Naive thymus-derived CD4-positive, alpha-beta T cell (primary cell): ENCODE results near the gene SFTPD. TPM values are rescaled to one million over a fixed set of nuclear protein-coding genes. Genes with fewer than 3 reads are reported as not detected.

ENCODE experiments used
- ATAC-seq: fragments of 150-1000 bp; cut with Tn5 transposase; 2 replicates; pipeline ENCODE4 v1.10.0; 2021; ENCODE audit warnings: mild to moderate bottlenecking, moderate library complexity
- CTCF ChIA-PET: fragments of 350-600 bp; sonication (Branson Sonifier 250); formaldehyde crosslinking; loops from one replicate; lab custom pipeline; 2021; ENCODE audit warnings: antibody characterized with exemption; lab: Charles Lee
- POLR2A ChIA-PET: fragments of 350-600 bp; sonication (Branson Sonifier 250); formaldehyde crosslinking; loops from one replicate; lab custom pipeline; 2021; ENCODE audit warnings: antibody characterized with exemption, inconsistent platforms; lab: Charles Lee
- DNase-seq, 9 donors: peaks; one replicate each; pipeline versions ENCODE4 v3.0.0 to v3.0.0-alpha.2; 2020 to 2022; ENCODE audit warnings: mixed read lengths in 1 of 9
- H3K27ac ChIP-seq: one replicate; pipeline ENCODE4 v1.7.0; 2013; ENCODE audit warnings: mild to moderate bottlenecking, low read depth, low read length, moderate library complexity
- H3K27me3 ChIP-seq, 2 donors: one replicate each; pipeline ENCODE4 v1.7.0; 2013; ENCODE audit warnings: low read length in 2 of 2, mild to moderate bottlenecking in 2 of 2, moderate library complexity in 2 of 2; ENCODE audit not compliant: control insufficient read depth in 2 of 2, insufficient read depth in 2 of 2
- H3K36me3 ChIP-seq, 3 experiments: 1 replicate in 2 of 3; 2 replicates in 1 of 3; pipeline ENCODE4 v1.7.0; 2013; ENCODE audit warnings: low read length in 3 of 3, mild to moderate bottlenecking in 3 of 3, moderate library complexity in 1 of 3; ENCODE audit not compliant: insufficient read depth in 3 of 3, control insufficient read depth in 2 of 3
- H3K4me1 ChIP-seq, 2 donors: one replicate each; pipeline ENCODE4 v1.7.0; 2013; ENCODE audit warnings: low read length in 2 of 2, mild to moderate bottlenecking in 2 of 2, moderate library complexity in 1 of 2; ENCODE audit not compliant: control insufficient read depth in 2 of 2, insufficient read depth in 2 of 2
- H3K4me3 ChIP-seq: 2 replicates; pipeline ENCODE4 v1.7.0; 2013; ENCODE audit warnings: mild to moderate bottlenecking, low read length
- H3K9me3 ChIP-seq, 3 experiments: 1 replicate in 2 of 3; 2 replicates in 1 of 3; pipeline ENCODE4 v1.7.0; 2013; ENCODE audit warnings: low read length in 3 of 3; ENCODE audit not compliant: control insufficient read depth in 2 of 3
- H3K27ac Mint-ChIP-seq, 9 donors: one replicate each; pipeline ENCODE4 v1.8.0; 2020 to 2022; ENCODE audit warnings: mixed read lengths in 9 of 9, mild to moderate bottlenecking in 8 of 9, moderate library complexity in 5 of 9, inconsistent platforms in 2 of 9
- H3K27me3 Mint-ChIP-seq, 5 donors: one replicate each; pipeline ENCODE4 v1.8.0; 2021 to 2022; ENCODE audit warnings: mixed read lengths in 5 of 5, mild to moderate bottlenecking in 1 of 5
- H3K36me3 Mint-ChIP-seq, 5 donors: one replicate each; pipeline ENCODE4 v1.8.0; 2020 to 2022; ENCODE audit warnings: mixed read lengths in 5 of 5, mild to moderate bottlenecking in 3 of 5, inconsistent platforms in 1 of 5
- H3K4me1 Mint-ChIP-seq, 7 donors: one replicate each; pipeline ENCODE4 v1.8.0; 2020 to 2022; ENCODE audit warnings: mixed read lengths in 7 of 7, mild to moderate bottlenecking in 3 of 7, inconsistent platforms in 1 of 7
- H3K4me3 Mint-ChIP-seq, 10 donors: one replicate each; pipeline ENCODE4 v1.8.0; 2020 to 2022; ENCODE audit warnings: mild to moderate bottlenecking in 10 of 10, mixed read lengths in 10 of 10, moderate library complexity in 6 of 10, inconsistent platforms in 2 of 10
- H3K9me3 Mint-ChIP-seq, 11 donors: one replicate each; pipeline ENCODE4 v1.8.0; 2020 to 2022; ENCODE audit warnings: mixed read lengths in 11 of 11, mild to moderate bottlenecking in 4 of 11, inconsistent platforms in 1 of 11, moderate library complexity in 1 of 11
- intact Hi-C, 2 donors: fragments of 100-400 bp; cut with micrococcal nuclease; formaldehyde crosslinking; loops; one replicate each; pipeline ENCODE4 v1.15.1; 2023
- polyA plus RNA-seq, 2 donors: library from polyadenylated mRNA; unstranded; fragments of 300-500 nt; fragmentation: Illumina TruSeq; gene quantifications; one replicate each; pipeline ENCODE4 v1.2.3, GENCODE V29; 2021
- total RNA-seq, 6 experiments: library from RNA in 5 of 6; stranded (reverse) in 5 of 6; gene quantifications; 1 replicate in 5 of 6; 2 replicates in 1 of 6; pipeline ENCODE4 v1.2.3 and lab custom pipeline; 2021 to 2026

Gene SFTPD
- total and polyA plus RNA-seq, 7 experiments from 2014 or later = 0.59 TPM; not detected in 6

DNA sequence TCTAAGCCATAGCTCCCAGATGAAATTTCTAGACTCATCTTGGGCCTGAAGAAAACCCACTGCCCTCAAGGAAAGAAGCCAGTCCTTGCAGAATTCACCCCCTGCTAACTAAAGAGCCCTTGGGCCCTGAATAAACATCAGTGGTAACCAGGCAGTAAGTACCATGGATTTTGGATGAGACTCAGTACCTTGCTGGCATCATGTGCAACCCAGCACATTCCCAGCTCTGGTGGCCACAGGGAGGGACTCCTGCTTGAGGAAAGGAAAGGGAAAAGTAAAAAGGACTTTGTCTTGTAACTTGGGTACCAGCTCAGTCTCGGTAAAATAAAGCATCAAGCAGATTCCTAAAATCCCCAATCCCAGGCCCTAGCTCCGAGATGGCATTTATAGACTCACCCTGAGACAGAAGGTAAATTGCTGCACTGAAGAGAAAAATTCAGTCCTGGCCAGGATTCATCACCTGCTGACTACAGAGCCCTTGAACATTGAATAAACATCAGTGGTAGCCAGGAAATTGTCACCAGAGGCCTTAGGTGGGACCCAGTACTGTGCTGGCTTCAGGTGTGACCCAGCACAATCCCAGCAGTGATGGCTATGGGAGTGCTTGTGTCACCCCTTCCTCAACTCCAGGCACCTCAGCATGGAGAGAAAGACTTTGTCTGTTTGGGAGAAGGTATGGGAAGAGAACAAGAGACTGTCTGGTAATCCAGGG lies 31.2 kb upstream of the SFTPD start:
- peaks cover 54 to 72% (median 69%) of the 10 kb centered on the region in 5 donors for H3K27me3 Mint-ChIP-seq
- CTCF ChIA-PET = no interaction called here
- Histone ChIP-seq H3K27ac (no peak overlapping the region), H3K36me3 (no peaks in the 10 kb centered on the region), H3K4me3 (no peak overlapping the region), H3K4me1 (no peaks in the 10 kb centered on the region), H3K9me3 (peaks cover 0 to 4% (median 0%) of the 10 kb centered on the region in 3 experiments), H3K27me3 (no peaks in the 10 kb centered on the region)
- H3K36me3 Mint-ChIP-seq = peaks cover 0 to 4% (median 0%) of the 10 kb centered on the region in 5 donors
- DNase-seq (no peak), ATAC-seq (no peak)
- POLR2A ChIA-PET = no interaction called here
- H3K9me3 Mint-ChIP-seq = peaks cover 0 to 21% (median 9%) of the 10 kb centered on the region in 11 donors
- intact Hi-C loops = no loop called here
- peaks cover 5 to 12% (median 6%) of the 10 kb centered on the region in 7 donors for H3K4me1 Mint-ChIP-seq
- no peak overlapping the region for H3K27ac Mint-ChIP-seq
- H3K4me3 Mint-ChIP-seq = peak overlapping the region in 2 of 10 donors; percentile 63 to 69

- Histone ChIP-seq H3K9me3 (peaks cover 0 to 4% (median 0%) of the 10 kb centered on the region in 3 experiments), H3K27ac (no peak overlapping the region), H3K27me3 (no peaks in the 10 kb centered on the region), H3K4me3 (no peak overlapping the region), H3K36me3 (no peaks in the 10 kb centered on the region), H3K4me1 (no peaks in the 10 kb centered on the region)
- CTCF ChIA-PET = no interaction called here
- DNase-seq (no peak), ATAC-seq (no peak)
- H3K36me3 Mint-ChIP-seq = peaks cover 0 to 4% (median 0%) of the 10 kb centered on the region in 5 donors
- intact Hi-C loops = no loop called here
- peaks cover 0 to 28% (median 13%) of the 10 kb centered on the region in 11 donors for H3K9me3 Mint-ChIP-seq
- POLR2A ChIA-PET = no interaction called here
- H3K27me3 Mint-ChIP-seq = peaks cover 58 to 73% (median 67%) of the 10 kb centered on the region in 5 donors
- peak overlapping the region in 1 of 10 donors; percentile 34 for H3K4me3 Mint-ChIP-seq
- H3K4me1 Mint-ChIP-seq = peaks cover under 1 to 12% (median 6%) of the 10 kb centered on the region in 7 donors
- no peak overlapping the region for H3K27ac Mint-ChIP-seq
Measured at GRCh38 chr10:79979310-79979975, 30.5 kb upstream of the SFTPD start.

GRCh38 chr10:79976999-79977398 lies 28.1 kb upstream of the SFTPD start:
- Mint-ChIP-seq H3K27ac (no peak overlapping the region), H3K36me3 (peaks cover 0 to 4% (median 0%) of the 10 kb centered on the region in 5 donors), H3K9me3 (peaks cover 0 to 30% (median 16%) of the 10 kb centered on the region in 11 donors), H3K4me3 (no peak overlapping the region), H3K27me3 (peaks cover 51 to 74% (median 68%) of the 10 kb centered on the region in 5 donors), H3K4me1 (peaks cover 0 to 9% (median 6%) of the 10 kb centered on the region in 7 donors)
- ChIA-PET POLR2A (no interaction called here), CTCF (no interaction called here)
- Histone ChIP-seq H3K9me3 (peaks cover 0 to 4% (median 0%) of the 10 kb centered on the region in 3 experiments), H3K4me1 (no peaks in the 10 kb centered on the region), H3K27ac (no peak overlapping the region), H3K27me3 (no peaks in the 10 kb centered on the region), H3K4me3 (no peak overlapping the region), H3K36me3 (no peaks in the 10 kb centered on the region)
- no peak for ATAC-seq
- intact Hi-C loops = no loop called here
- no peak for DNase-seq

- H3K9me3 Mint-ChIP-seq = peaks cover 0 to 33% (median 11%) of the 10 kb centered on the region in 11 donors
- Histone ChIP-seq H3K27ac (no peak overlapping the region), H3K4me3 (no peak overlapping the region), H3K9me3 (no peaks in the 10 kb centered on the region), H3K4me1 (no peaks in the 10 kb centered on the region), H3K36me3 (no peaks in the 10 kb centered on the region), H3K27me3 (no peaks in the 10 kb centered on the region)
- peaks cover 18 to 36% (median 28%) of the 10 kb centered on the region in 5 donors for H3K27me3 Mint-ChIP-seq
- intact Hi-C loops = no loop called here
- peaks cover 0 to 4% (median 0%) of the 10 kb centered on the region in 5 donors for H3K36me3 Mint-ChIP-seq
- H3K4me1 Mint-ChIP-seq = no peaks in the 10 kb centered on the region
- no peak overlapping the region for H3K4me3 Mint-ChIP-seq
- ATAC-seq (no peak), DNase-seq (no peak)
- POLR2A ChIA-PET = no interaction called here
- CTCF ChIA-PET = no interaction called here
- H3K27ac Mint-ChIP-seq = no peak overlapping the region
Measured at GRCh38 chr10:79970062-79970461, 21.2 kb upstream of the SFTPD start.

DNA sequence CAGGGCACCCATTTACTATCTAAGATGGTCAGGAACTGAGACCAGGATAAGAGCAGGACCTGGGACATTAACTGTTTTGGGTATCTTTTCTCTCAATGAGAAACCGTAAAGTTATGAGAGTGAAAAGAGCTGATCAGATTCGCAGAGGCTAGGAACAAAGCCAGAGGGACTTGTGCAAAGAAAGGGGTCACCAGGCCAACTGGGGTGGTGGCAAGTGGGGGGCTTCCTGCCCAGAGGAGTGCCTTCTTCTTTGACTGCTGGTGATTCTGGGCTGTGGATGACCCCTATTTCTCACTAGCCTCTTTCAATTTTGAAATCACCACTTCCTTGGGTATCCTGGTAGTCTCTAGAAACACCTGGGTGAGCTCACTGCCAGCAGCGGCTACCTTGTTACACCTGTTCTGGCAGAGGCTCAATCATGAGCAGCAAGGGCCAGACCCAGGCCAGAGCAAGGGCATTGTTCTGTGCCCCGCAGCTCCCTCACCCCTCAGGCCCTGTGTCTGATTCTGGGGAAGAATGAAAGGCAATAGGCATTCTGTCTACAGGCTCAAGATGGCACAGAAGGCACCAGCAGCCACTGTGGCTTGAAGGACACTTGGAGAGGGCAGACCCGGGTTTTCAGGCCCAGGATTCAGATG lies 999 bp downstream of the SFTPD start:
- Mint-ChIP-seq H3K4me3 (no peak overlapping the region), H3K36me3 (peaks cover 0 to 7% (median 0%) of the 10 kb centered on the region in 5 donors), H3K27me3 (peaks cover 0 to 17% (median 11%) of the 10 kb centered on the region in 5 donors), H3K4me1 (no peaks in the 10 kb centered on the region), H3K27ac (no peak overlapping the region), H3K9me3 (peaks cover 0 to 24% (median 10%) of the 10 kb centered on the region in 11 donors)
- ATAC-seq = no peak
- intact Hi-C loops = no loop called here
- DNase-seq = no peak
- no peaks in the 10 kb centered on the region for H3K27me3 ChIP-seq
- ChIA-PET POLR2A (no interaction called here), CTCF (no interaction called here)
- no peaks in the 10 kb centered on the region for H3K9me3 ChIP-seq
- H3K4me3 ChIP-seq = no peak overlapping the region
- H3K36me3 ChIP-seq = no peaks in the 10 kb centered on the region
- no peak overlapping the region for H3K27ac ChIP-seq
- no peaks in the 10 kb centered on the region for H3K4me1 ChIP-seq

- H3K9me3 Mint-ChIP-seq = peaks cover 0 to 18% (median 9%) of the 10 kb centered on the region in 11 donors
- POLR2A ChIA-PET = no interaction called here
Measured at GRCh38 chr10:79947083-79947415, 1.9 kb downstream of the SFTPD start.

More at GRCh38 chr10:79947083-79947415, 1.9 kb downstream of the SFTPD start:
- H3K9me3 ChIP-seq = no peaks in the 10 kb centered on the region
- ATAC-seq (no peak), DNase-seq (no peak)
- H3K27ac Mint-ChIP-seq = no peak overlapping the region
- peaks cover 0 to 6% (median 0%) of the 10 kb centered on the region in 5 donors for H3K36me3 Mint-ChIP-seq
- CTCF ChIA-PET = no interaction called here
- H3K4me1 Mint-ChIP-seq = no peaks in the 10 kb centered on the region
- no peaks in the 10 kb centered on the region for H3K4me1 ChIP-seq
- no peaks in the 10 kb centered on the region for H3K27me3 ChIP-seq
- no peak overlapping the region for H3K4me3 Mint-ChIP-seq
- no peak overlapping the region for H3K4me3 ChIP-seq
- no peaks in the 10 kb centered on the region for H3K36me3 ChIP-seq
- peaks cover 0 to 17% (median 11%) of the 10 kb centered on the region in 5 donors for H3K27me3 Mint-ChIP-seq
- intact Hi-C loops = no loop called here
- no peak overlapping the region for H3K27ac ChIP-seq
